Lower lobe of right lung (tissue), 2 donors: Measurements from ENCODE around the gene EXOG. TPM values are rescaled to one million over a fixed set of nuclear protein-coding genes. Genes with fewer than 3 reads are reported as not detected.

Experiments
- ATAC-seq, 2 donors: fragments of 200-7000 bp; cut with Tn5 transposase; one replicate each; pipeline ENCODE4 v1.9.1; 2020 to 2022; ENCODE audit warnings: mild to moderate bottlenecking in 2 of 2, moderate library complexity in 2 of 2
- DNase-seq: peaks from one replicate; pipeline ENCODE4 v3.0.0-alpha.2; 2020
- H3K27ac ChIP-seq: fragments of 200-600 bp; one replicate; pipeline ENCODE4 v1.8.0; 2022
- H3K27me3 ChIP-seq: fragments of 200-600 bp; one replicate; pipeline ENCODE4 v1.8.0; 2022; ENCODE audit warnings: low read depth
- H3K36me3 ChIP-seq: fragments of 200-600 bp; one replicate; pipeline ENCODE4 v1.8.0; 2022; ENCODE audit warnings: mild to moderate bottlenecking
- H3K4me1 ChIP-seq: fragments of 200-600 bp; one replicate; pipeline ENCODE4 v1.8.0; 2022
- H3K4me3 ChIP-seq: fragments of 200-600 bp; one replicate; pipeline ENCODE4 v1.8.0; 2022; ENCODE audit warnings: mild to moderate bottlenecking
- H3K9me3 ChIP-seq: fragments of 200-600 bp; one replicate; pipeline ENCODE4 v1.8.0; 2022
- intact Hi-C: fragments of 100-400 bp; cut with DNase I; formaldehyde crosslinking; loops from one replicate; pipeline ENCODE4 v1.11.0; 2022
- total RNA-seq: library from RNA; stranded (reverse); fragmentation: NEBNext Ultra II Directional; extraction: Animal tissue kit (Norgen Biotek cat#: 25700); gene quantifications from one replicate; pipeline ENCODE4 v1.2.1, GENCODE V29; 2021
- TF ChIP-seq, protein P1 (sequence below): fragments of 200-600 bp; IDR thresholded peaks from one replicate; pipeline ENCODE4 v1.8.0; 2022; ENCODE audit warnings: antibody characterized with exemption, mild to moderate bottlenecking
- donor health status: DM: no; HTN: yes; CAD: no; lungs with severe emphysema.

EXOG gene
- total RNA-seq, 1 donor from 2014 or later: 12.3 TPM

DNA sequence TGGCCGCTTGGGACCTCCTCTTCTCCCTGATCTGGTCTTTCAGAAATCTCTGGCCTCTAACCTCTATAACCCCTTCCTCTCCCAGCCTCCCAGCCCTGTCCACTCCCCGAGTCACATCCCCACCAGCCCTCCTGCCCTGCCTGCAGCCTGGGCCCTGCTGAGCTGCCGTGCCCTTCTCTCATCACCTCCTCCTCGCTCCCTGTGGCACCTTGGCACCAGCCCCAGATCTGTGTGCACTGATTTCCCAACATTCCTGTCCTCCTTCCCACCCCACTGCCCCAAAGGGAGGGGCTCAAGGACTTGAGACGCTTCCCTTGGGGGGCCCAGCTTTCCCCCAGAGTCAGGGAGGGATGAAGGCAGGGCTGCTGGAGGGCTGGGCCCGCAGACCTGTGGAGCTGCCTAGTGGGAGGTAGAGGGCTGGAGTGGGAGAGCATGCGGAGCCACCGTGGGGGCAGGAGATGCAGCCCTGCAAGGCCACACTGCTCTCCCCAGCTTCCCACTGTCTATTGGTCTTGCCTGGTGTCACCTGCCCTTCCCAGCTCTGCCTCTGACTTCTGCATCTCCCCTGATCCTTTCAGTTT, 42.7 kb downstream of the EXOG start:
- intact Hi-C loops: no loop called here
- no peak for DNase-seq

DNA sequence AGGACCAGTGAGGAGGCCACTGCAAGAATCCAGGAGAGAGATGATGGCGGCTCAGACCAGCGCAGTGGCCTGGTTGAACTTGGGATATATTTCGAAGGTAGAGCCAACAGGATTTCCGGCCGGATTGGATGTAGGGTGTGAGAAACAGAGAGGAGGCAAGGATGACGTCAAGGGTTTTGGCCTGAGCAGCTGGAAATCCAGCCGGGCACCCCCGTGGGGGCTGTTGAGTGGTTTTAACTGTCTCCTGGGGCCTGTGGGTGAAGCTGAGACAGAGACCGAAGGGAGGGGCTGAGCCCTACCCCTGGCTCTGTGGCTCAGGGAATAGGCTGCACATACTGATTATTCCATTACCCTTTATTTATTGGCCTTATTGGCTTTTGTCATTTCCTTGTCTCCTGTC, 45.7 kb downstream of the EXOG start:
- Histone ChIP-seq H3K9me3 (no peaks in the 10 kb centered on the region), H3K27me3 (no peaks in the 10 kb centered on the region), H3K4me1 (no peaks in the 10 kb centered on the region), H3K36me3 (no peaks in the 10 kb centered on the region), H3K4me3 (no peak overlapping the region), H3K27ac (no peak overlapping the region)
- TF ChIP-seq, protein P1, sequence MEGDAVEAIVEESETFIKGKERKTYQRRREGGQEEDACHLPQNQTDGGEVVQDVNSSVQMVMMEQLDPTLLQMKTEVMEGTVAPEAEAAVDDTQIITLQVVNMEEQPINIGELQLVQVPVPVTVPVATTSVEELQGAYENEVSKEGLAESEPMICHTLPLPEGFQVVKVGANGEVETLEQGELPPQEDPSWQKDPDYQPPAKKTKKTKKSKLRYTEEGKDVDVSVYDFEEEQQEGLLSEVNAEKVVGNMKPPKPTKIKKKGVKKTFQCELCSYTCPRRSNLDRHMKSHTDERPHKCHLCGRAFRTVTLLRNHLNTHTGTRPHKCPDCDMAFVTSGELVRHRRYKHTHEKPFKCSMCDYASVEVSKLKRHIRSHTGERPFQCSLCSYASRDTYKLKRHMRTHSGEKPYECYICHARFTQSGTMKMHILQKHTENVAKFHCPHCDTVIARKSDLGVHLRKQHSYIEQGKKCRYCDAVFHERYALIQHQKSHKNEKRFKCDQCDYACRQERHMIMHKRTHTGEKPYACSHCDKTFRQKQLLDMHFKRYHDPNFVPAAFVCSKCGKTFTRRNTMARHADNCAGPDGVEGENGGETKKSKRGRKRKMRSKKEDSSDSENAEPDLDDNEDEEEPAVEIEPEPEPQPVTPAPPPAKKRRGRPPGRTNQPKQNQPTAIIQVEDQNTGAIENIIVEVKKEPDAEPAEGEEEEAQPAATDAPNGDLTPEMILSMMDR: no peak
- DNase-seq: no peak
- intact Hi-C loops: no loop called here
- ATAC-seq: no peak

More for the DNA sequence above, 42.7 kb downstream of the EXOG start:
- Histone ChIP-seq H3K27me3 (no peaks in the 10 kb centered on the region), H3K4me3 (no peak overlapping the region), H3K36me3 (no peaks in the 10 kb centered on the region), H3K9me3 (no peaks in the 10 kb centered on the region), H3K27ac (no peak overlapping the region), H3K4me1 (no peaks in the 10 kb centered on the region)
- peak; percentile 5 to 23 for ATAC-seq
- TF ChIP-seq, protein P1: no peak

DNA sequence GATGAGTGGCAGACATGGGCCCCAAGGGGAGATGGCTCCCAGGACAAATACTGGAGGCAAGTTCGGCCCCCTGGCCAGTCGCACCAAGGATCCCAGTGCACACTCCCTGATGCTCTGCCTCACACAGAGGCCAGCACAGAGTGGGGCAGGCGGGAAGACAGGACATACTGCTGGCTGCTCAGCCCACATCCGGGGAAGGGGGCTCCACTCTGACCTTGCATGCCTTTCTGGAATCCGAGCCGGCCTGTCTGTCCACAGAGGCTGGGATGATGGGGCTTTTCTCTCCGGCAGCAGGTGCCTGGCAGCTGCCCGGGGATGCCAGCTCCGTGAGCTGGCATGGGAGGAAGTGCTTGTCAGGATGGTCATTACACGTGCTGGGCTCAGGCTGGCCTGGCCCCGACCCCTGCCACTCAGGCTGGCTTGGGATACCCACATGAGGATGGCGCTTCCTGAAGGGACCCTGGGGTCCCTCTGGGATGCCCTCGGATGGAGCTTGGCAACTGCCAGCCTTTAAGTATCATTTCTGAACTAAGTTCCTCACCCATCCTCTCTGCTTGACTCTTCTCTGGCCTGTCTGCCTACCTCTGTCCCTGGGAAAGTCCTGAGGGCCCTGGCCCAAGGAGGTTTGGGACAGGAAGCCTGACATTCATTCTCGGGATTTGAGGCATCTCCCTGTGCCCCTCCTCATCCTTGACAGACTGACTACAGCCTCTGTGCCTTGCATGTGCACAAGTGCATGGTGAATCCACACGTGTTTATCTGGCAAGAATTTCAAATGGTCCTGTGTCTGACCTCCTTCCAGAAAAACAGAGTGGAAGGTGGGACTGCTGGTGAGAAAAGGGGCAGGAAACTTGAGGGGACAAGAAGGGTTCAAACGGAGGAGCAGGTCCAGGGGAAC, 46.5 kb downstream of the EXOG start:
- no peaks in the 10 kb centered on the region for H3K27me3 ChIP-seq
- TF ChIP-seq, protein P1: no peak
- ATAC-seq: no peak

DNA sequence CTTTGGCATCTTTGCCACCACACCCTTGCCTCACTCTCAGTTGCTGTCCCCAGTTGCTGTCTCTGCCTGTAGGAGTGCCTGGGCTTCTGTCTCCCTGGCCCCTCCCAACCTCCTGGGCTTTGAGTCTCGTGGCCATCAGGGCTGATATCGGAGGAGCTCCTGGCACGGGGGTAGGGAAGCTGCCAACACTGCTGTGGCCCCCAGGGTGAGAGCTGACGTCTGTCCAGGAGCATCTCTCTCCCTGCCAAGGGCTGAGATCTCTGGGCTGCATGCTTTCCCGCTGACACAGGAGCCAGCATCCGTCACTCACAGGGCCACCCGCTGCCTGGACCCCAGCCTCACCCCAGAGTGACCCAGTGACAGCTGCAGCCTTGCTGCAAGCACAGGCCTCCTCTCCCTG, 47.4 kb downstream of the EXOG start:
- no peak overlapping the region for H3K27ac ChIP-seq

More for the DNA sequence above, 46.5 kb downstream of the EXOG start:
- Histone ChIP-seq H3K36me3 (no peaks in the 10 kb centered on the region), H3K4me1 (no peaks in the 10 kb centered on the region), H3K4me3 (no peak overlapping the region), H3K27ac (no peak overlapping the region), H3K9me3 (no peaks in the 10 kb centered on the region)
- intact Hi-C loops: no loop called here
- no peak for DNase-seq

DNA sequence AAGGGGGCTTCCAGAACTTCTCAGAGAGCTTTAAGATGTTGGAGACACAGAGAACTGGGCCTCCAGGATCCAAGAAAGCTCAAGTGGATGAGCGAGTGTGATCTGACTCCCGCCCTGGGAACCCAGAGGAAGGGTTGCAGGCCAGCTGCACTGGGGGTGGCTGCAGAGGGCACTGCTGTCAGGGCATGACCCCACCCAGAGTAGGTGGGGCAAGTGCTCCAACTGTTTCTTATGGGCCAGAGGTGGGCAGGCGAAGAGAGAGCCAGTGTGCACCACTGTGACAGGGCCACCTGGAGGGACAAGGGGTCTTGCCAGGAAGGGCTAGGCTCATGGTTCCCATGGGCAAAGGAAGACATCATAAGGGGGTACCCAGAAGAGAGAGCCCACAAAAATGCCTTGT, 48.8 kb downstream of the EXOG start:
- ATAC-seq (no peak), DNase-seq (no peak)
- H3K4me1 ChIP-seq: no peaks in the 10 kb centered on the region
- no peaks in the 10 kb centered on the region for H3K9me3 ChIP-seq
- TF ChIP-seq, protein P1: no peak
- H3K27ac ChIP-seq: no peak overlapping the region
- H3K4me3 ChIP-seq: no peak overlapping the region
- no peaks in the 10 kb centered on the region for H3K27me3 ChIP-seq
- no peaks in the 10 kb centered on the region for H3K36me3 ChIP-seq
- intact Hi-C loops: no loop called here

More for the DNA sequence above, 47.4 kb downstream of the EXOG start:
- intact Hi-C loops: no loop called here
- TF ChIP-seq, protein P1: no peak
- Histone ChIP-seq H3K4me1 (no peaks in the 10 kb centered on the region), H3K27me3 (no peaks in the 10 kb centered on the region), H3K9me3 (no peaks in the 10 kb centered on the region), H3K36me3 (no peaks in the 10 kb centered on the region), H3K4me3 (no peak overlapping the region)
- DNase-seq (no peak), ATAC-seq (no peak)
